Endothelial cell of umbilical vein (primary cell): ENCODE results near the gene ZNF609. TPM values are rescaled to one million over a fixed set of nuclear protein-coding genes. Genes with fewer than 3 reads are reported as not detected.

ENCODE experiments used
- BruUV-seq: library from RNA; stranded (reverse); fragments of 400-500 nt; replicated peaks from 2 replicates; lab custom pipeline; 2021; lab: Mats Ljungman, UMichigan
- CTCF ChIA-PET: fragments of 300-600, 350-600 bp; sonication (Branson Sonifier 250); formaldehyde crosslinking; loops from one replicate; lab custom pipeline; 2021; ENCODE audit warnings: antibody characterized with exemption, inconsistent platforms; lab: Charles Lee
- POLR2A ChIA-PET: fragments of 300-600, 350-600 bp; sonication (Branson Sonifier 250); formaldehyde crosslinking; loops from one replicate; lab custom pipeline; 2021; ENCODE audit warnings: antibody characterized with exemption, inconsistent platforms; lab: Charles Lee
- DNase-seq: peaks from one replicate; pipeline ENCODE4 v3.0.0-alpha.2; 2011; ENCODE audit warnings: low read depth, low spot score
- FAIRE-seq: peaks from 2 replicates; lab custom pipeline; 2011; peaks lifted over from hg19 to GRCh38; lab: Jason Lieb, UNC
- H2AFZ ChIP-seq: 2 replicates; pipeline ENCODE4 v1.6.0; 2012; ENCODE audit warnings: low read depth, low read length, control low read depth, inconsistent platforms
- H3K27ac ChIP-seq: 2 replicates; pipeline ENCODE4 v1.5.1; 2011; ENCODE audit warnings: low read depth, mild to moderate bottlenecking, control low read depth, low read length, moderate library complexity; ENCODE audit not compliant: insufficient read depth
- H3K27me3 ChIP-seq, 2 experiments: 2 replicates each; pipeline versions ENCODE4 v1.6.0 to v1.6.1; 2011; ENCODE audit warnings: low read length in 2 of 2, mixed read lengths in 1 of 2; ENCODE audit not compliant: control insufficient read depth in 2 of 2, insufficient read depth in 2 of 2
- H3K36me3 ChIP-seq, 2 experiments: 2 replicates in 1 of 2; 3 replicates in 1 of 2; pipeline ENCODE4 v1.5.1; 2011; ENCODE audit warnings: low read length in 2 of 2, mild to moderate bottlenecking in 1 of 2, moderate library complexity in 1 of 2; ENCODE audit not compliant: control insufficient read depth in 2 of 2, insufficient read depth in 2 of 2; ENCODE audit errors: extremely low read depth in 1 of 2
- H3K4me1 ChIP-seq: 3 replicates; pipeline ENCODE4 v1.5.1; 2011; ENCODE audit warnings: mild to moderate bottlenecking, low read length; ENCODE audit not compliant: control insufficient read depth, insufficient read depth; ENCODE audit errors: extremely low read depth
- H3K4me2 ChIP-seq: 2 replicates; pipeline ENCODE4 v1.6.1; 2011; ENCODE audit warnings: low read length, control low read depth, mixed read lengths; ENCODE audit not compliant: insufficient read depth
- H3K4me3 ChIP-seq, 3 experiments: fragments of 200-600 bp in 1 of 3; sonication (generic), shearing (Covaris generic) in 1 of 3; replicated peaks in 1 of 3; 2 replicates each; pipeline ENCODE4 v1.5.1; 2011 to 2016; ENCODE audit warnings: control low read depth in 3 of 3, low read length in 3 of 3, mild to moderate bottlenecking in 2 of 3, inconsistent platforms in 1 of 3, low read depth in 1 of 3, moderate library complexity in 1 of 3; ENCODE audit not compliant: insufficient read depth in 1 of 3
- H3K79me2 ChIP-seq: 2 replicates; pipeline ENCODE4 v1.6.0; 2012; ENCODE audit warnings: low read length, inconsistent platforms; ENCODE audit not compliant: control insufficient read depth, insufficient read depth
- H3K9ac ChIP-seq: replicated peaks from 2 replicates; pipeline ENCODE3; 2011; ENCODE audit warnings: low read length, control low read depth; ENCODE audit not compliant: insufficient read depth; ENCODE audit errors: extremely low read depth
- H3K9me1 ChIP-seq: replicated peaks from 3 replicates; pipeline ENCODE4 v1.6.0; 2011; ENCODE audit warnings: mild to moderate bottlenecking, low read length; ENCODE audit not compliant: control insufficient read depth, insufficient read depth; ENCODE audit errors: extremely low read depth
- H3K9me3 ChIP-seq: replicated peaks from 2 replicates; pipeline ENCODE4 v1.5.1; 2012; ENCODE audit warnings: low read length, inconsistent platforms; ENCODE audit not compliant: control insufficient read depth, insufficient read depth
- H4K20me1 ChIP-seq: replicated peaks from 2 replicates; pipeline ENCODE3; 2011; ENCODE audit warnings: mild to moderate bottlenecking, low read length; ENCODE audit not compliant: control insufficient read depth, insufficient read depth; ENCODE audit errors: extremely low read depth
- CTCF ChIP-seq, 2 donors: IDR thresholded peaks; 1 replicate in 1 of 2; 2 replicates in 1 of 2; pipeline ENCODE4 v1.5.1; 2011; ENCODE audit warnings: low read length in 2 of 2, mild to moderate bottlenecking in 2 of 2, moderate library complexity in 2 of 2, control low read depth in 1 of 2, inconsistent platforms in 1 of 2, low read depth in 1 of 2; ENCODE audit not compliant: insufficient read depth in 1 of 2; ENCODE audit errors: extremely low read depth in 1 of 2
- EZH2 ChIP-seq: IDR thresholded peaks from 2 replicates; pipeline ENCODE4 v1.6.1; 2012; ENCODE audit warnings: borderline replicate concordance, low read depth, mild to moderate bottlenecking, moderate library complexity, low read length, inconsistent platforms; ENCODE audit not compliant: severe bottlenecking
- FOS ChIP-seq: IDR thresholded peaks from 2 replicates; pipeline ENCODE4 v1.6.1; 2011; ENCODE audit warnings: mild to moderate bottlenecking, low read length, moderate library complexity, borderline replicate concordance; ENCODE audit not compliant: insufficient read depth
- GATA2 ChIP-seq: IDR thresholded peaks from 2 replicates; pipeline ENCODE4 v1.7.0; 2011; ENCODE audit warnings: low read depth, mild to moderate bottlenecking, moderate library complexity, mixed read lengths, low read length; ENCODE audit not compliant: insufficient read length, insufficient read depth
- JUN ChIP-seq: IDR thresholded peaks from 2 replicates; pipeline ENCODE4 v1.6.1; 2011; ENCODE audit warnings: borderline replicate concordance, low read depth; ENCODE audit not compliant: insufficient read length, insufficient read depth
- MYC ChIP-seq: IDR thresholded peaks from one replicate; pipeline ENCODE4 v1.6.1; 2011; ENCODE audit warnings: mild to moderate bottlenecking, low read depth, low read length
- POLR2A ChIP-seq: IDR thresholded peaks from 2 replicates; pipeline ENCODE4 v1.6.1; 2012; ENCODE audit warnings: low read depth, mild to moderate bottlenecking, control low read depth, low read length
- POLR2AphosphoS5 ChIP-seq: IDR thresholded peaks from 2 replicates; pipeline ENCODE4 v1.6.1; 2012; ENCODE audit warnings: low read depth, mild to moderate bottlenecking, control low read depth, low read length, moderate library complexity; ENCODE audit not compliant: insufficient read depth
- dilution Hi-C: fragments of 300-500 bp; cut with MboI; formaldehyde crosslinking; loops from one replicate; pipeline ENCODE4 v1.15.0; 2019; ENCODE audit warnings: low sequenced_read_pairs; ENCODE audit not compliant: extremely low pct_ligation_motif_present
- intact Hi-C: fragments of 100-400 bp; cut with micrococcal nuclease; formaldehyde crosslinking; loops from one replicate; pipeline ENCODE4 v1.10.0; 2022
- polyA plus RNA-seq, 4 experiments: library from polyadenylated mRNA; depleted of rRNA in 3 of 4; stranded (reverse) in 3 of 4; unstranded in 1 of 4; fragments of >200 nt; gene quantifications; 2 replicates each; pipeline versions ENCODE4 v1.2.1 to v1.2.3, GENCODE V29; 2011 to 2012; ENCODE audit warnings: missing spikeins in 1 of 4
- total RNA-seq: library from RNA; stranded (reverse); gene quantifications from 2 replicates; pipeline ENCODE4 v1.2.3, GENCODE V29; 2021
- TF ChIP-seq, protein P1 (sequence below): IDR thresholded peaks from 2 replicates; pipeline ENCODE4 v1.6.1; 2011; ENCODE audit not compliant: insufficient read depth, insufficient read length

The ZNF609 gene
- total and polyA plus RNA-seq, 2 donors (not counting 3 experiments of a cell fraction or from before 2014, with no cell fraction given) = 18.2 to 49.6 TPM

DNA sequence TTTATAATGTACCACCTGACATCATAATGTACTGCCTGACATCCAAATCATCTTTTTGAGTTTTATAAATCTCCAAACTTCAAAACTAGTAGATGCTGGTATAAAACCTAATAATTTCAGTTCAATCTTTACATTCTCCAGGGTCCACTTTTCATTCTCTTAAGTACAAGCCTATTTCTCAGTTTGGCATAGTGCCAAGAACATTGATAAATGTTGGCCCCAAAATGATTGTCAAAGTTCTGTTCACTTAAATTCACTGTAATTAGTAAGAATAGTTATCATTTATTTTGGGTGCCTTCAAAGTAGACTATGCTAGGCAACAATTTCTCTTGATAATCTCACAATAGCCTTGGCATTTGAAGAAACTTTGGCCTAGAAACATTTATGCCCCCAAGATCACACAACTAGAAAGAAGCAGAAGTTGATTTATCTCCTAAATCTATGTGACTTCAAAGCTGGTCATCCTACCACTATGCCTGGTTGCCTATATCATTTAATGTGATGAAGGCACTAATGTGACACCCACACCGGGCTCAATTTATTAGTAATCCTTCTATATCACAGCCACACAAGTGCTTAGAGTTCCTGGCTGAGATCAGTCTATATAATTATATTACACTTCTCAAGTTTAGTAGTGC is 101.7 kb downstream of the ZNF609 start:
- Histone ChIP-seq H2AFZ (no peak overlapping the region), H3K79me2 (peaks cover 80% of the 10 kb centered on the region), H3K4me3 (no peak overlapping the region), H3K36me3 (no peaks in the 10 kb centered on the region), H4K20me1 (peaks cover 6% of the 10 kb centered on the region), H3K4me1 (peaks cover 13% of the 10 kb centered on the region), H3K9me3 (no peaks in the 10 kb centered on the region), H3K9ac (no peak overlapping the region), H3K4me2 (no peak overlapping the region), H3K27me3 (no peaks in the 10 kb centered on the region), H3K9me1 (no peaks in the 10 kb centered on the region), H3K27ac (no peak overlapping the region)
- no peak for FAIRE-seq
- TF ChIP-seq MYC (no peak), POLR2AphosphoS5 (no peak), GATA2 (no peak), CTCF (IDR thresholded peaks at IDR 0.05; ENCODE audit: extremely low read depth in 1 of 2, insufficient read depth in 1 of 2, low read depth in 1 of 2, low read length in 2 of 2) (no peak), EZH2 (no peak), JUN (no peak), FOS (no peak), POLR2A (no peak)
- TF ChIP-seq, protein P1, sequence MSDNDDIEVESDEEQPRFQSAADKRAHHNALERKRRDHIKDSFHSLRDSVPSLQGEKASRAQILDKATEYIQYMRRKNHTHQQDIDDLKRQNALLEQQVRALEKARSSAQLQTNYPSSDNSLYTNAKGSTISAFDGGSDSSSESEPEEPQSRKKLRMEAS = no peak
- intact Hi-C loops = no loop called here
- dilution Hi-C loops = no loop called here
- ChIA-PET POLR2A (no interaction called here), CTCF (no interaction called here)
- no peak for DNase-seq
- no TSS peak for BruUV-seq
